ENCODE data around the gene UST.
"Not testable (repeated sequence)": the region's sequence is repeated elsewhere in the genome, so short reads cannot be mapped to it uniquely, and the experiment has no call there.

UST gene

DNA sequence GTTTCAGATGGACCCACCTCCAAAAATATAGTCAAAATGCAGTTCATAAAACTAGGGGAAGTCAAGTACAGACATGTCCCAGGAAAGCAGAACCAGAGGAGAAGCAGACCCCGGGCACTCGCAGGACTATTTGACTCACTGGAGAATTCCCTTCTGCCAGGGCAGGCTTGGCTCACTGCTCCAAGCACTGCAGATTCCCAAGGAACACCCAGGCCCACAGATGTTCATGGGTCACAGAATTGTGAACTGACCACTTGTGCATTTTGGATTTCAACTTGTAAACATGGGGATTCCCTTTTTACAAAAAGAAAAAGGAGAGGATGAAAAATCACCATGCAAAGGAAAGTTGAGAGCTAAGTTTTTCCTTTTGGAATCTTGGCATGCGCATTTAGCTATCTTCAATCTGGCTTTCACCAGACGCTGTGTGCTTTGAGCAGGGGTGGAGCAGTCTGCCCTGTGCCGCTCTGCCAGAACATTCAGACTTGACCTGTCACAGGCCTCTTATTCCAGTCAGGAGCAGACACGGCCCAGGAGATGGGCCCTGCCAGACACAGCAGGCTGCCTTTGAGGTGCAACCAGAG, 333.2 kb downstream of the UST start:
- no peak for DNase-seq (ENCODE audit: low read depth in 1 of 2, low spot score in 1 of 2)

GRCh38 chr6:149080511-149080910, 333.7 kb downstream of the UST start:
- DNase-seq (ENCODE audit: low read depth in 1 of 2, low spot score in 1 of 2), result no peak

GRCh38 chr6:149081281-149081680, 334.5 kb downstream of the UST start:
- DNase-seq (ENCODE audit: low read depth in 1 of 2, low spot score in 1 of 2), result no peak

GRCh38 chr6:149082320-149082719, 335.5 kb downstream of the UST start:
- DNase-seq (ENCODE audit: low read depth in 1 of 2, low spot score in 1 of 2), result peak; percentile 63 to 85

- no peak for DNase-seq (ENCODE audit: low read depth in 1 of 2, low spot score in 1 of 2)
Measured at GRCh38 chr6:149084026-149084425, 337.2 kb downstream of the UST start.

DNA sequence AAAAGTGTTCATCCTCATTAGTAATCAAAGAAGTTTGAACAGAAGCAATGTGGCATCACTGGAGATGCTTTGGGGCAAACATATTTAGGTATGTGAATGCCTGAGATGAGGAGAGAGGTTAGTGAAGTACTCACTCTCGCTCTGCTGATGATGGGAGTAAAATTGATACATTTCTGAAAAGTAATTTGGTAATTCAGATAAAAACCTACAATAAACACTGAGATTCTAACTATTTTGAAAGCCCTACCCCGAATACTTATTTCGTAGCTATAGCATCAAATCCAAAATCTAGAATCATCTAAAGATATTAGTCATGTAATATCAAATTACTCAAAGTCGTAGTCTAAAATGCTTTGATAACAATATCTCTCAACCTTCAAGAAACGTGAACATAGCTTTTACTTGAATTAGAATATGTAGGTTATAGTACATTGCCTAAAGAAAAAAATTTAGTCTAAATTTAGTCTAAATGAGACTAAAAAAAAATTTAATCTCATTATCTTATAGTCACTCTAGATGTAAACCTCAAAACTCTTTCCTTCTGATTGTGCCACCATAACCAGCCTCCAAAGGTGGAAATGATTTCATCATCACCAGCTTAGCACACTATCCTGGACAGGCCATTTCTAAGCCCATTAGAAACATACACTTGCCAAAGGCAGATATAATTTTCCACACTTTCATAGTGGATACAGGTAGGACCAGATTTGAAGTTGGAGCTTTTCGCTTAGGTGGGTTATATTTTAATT, 338.2 kb downstream of the UST start:
- DNase-seq (ENCODE audit: low read depth in 1 of 2, low spot score in 1 of 2), result no peak

DNA sequence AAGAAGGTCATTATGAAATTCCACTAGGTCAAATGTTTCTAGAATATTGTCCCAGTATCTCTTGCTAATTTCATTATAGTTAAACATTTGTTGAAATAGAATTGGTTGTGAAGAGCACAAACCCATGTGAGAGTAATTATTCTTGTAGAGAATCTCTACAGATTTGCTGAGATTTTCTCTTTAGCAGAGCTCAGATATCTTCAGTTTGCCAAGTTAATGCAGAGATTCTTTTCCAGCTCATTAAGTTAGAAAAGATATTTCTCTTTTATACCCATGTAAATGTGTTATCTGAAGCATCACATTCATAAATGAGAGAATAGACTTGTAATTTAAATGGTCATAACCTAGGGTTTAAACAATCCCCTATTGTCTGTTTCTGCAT, 338.7 kb downstream of the UST start:
- no peak for DNase-seq (ENCODE audit: low read depth in 1 of 2, low spot score in 1 of 2)

GRCh38 chr6:149086363-149086762, 339.5 kb downstream of the UST start:
- no peak for DNase-seq (ENCODE audit: low read depth in 1 of 2, low spot score in 1 of 2)

GRCh38 chr6:149087898-149088297, 341.1 kb downstream of the UST start:
- no peak for DNase-seq (ENCODE audit: low read depth in 1 of 2, low spot score in 1 of 2)

DNA sequence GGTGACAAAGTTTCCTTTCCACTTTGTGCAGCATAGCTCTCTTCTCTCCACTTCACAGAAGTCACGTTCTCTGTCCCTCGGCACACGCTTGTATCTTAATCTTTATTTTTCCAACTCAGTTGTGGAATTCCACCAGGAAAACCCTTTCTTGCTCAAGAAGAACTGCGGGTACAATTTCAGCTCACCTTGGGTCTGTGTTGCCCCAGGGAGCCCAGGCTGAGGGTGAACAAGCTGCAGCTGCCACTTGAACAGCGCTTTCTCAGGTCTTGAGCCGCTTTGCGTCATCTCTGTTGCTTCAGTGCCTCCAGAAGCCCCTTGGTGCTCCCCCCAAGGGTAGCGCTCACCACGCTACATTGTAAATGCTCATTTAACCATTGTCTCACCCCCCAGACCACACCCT, 341.5 kb downstream of the UST start:
- DNase-seq (ENCODE audit: low read depth in 1 of 2, low spot score in 1 of 2), result no peak

GRCh38 chr6:149089510-149089909, 342.7 kb downstream of the UST start:
- no peak for DNase-seq (ENCODE audit: low read depth in 1 of 2, low spot score in 1 of 2)

- DNase-seq (ENCODE audit: low read depth in 1 of 2, low spot score in 1 of 2), result no peak
Measured at GRCh38 chr6:149090937-149091336, 344.1 kb downstream of the UST start.

GRCh38 chr6:149093643-149094042, 346.8 kb downstream of the UST start:
- DNase-seq (ENCODE audit: low read depth in 1 of 2, low spot score in 1 of 2), result no peak

DNA sequence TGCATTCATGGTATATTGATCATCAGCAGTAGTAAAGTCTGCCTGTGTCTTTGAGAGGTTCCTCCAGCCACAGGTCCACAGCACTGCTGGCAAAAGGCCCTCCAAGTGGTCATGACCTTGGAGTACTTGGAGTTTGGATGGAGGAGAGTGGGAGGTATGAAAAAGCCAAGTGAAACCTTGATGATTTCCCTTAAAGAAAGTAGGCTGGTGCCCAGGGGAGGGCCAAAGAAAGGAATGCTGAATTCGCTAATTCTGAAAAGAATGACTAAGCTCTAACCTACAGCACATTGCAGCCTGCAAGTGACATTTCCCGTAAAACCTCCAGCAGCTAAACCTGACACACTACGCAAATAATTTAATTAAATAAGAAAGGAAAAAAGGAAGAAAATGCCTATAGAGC, 347.3 kb downstream of the UST start:
- DNase-seq (ENCODE audit: low read depth in 1 of 2, low spot score in 1 of 2), result no peak

DNA sequence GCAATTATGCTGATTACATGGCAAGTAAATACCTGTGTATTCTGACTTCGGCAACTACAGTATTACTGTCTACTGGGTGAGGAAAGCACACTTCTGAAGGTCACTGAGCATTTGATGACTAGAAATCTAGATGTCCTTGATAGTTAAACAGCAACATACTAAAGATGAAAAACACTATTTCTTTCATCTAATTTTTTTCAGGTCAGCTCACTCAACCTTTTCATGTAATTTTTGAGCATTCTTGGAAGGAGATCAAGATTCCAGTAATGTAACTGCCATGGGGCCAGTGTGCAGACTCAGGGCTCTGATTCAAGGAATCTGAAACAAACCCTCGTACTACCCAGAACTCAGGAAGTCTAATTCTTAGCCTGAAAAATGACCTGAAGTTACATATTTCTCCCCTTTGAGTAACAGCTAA, 348.1 kb downstream of the UST start:
- no peak for DNase-seq (ENCODE audit: low read depth in 1 of 2, low spot score in 1 of 2)

DNA sequence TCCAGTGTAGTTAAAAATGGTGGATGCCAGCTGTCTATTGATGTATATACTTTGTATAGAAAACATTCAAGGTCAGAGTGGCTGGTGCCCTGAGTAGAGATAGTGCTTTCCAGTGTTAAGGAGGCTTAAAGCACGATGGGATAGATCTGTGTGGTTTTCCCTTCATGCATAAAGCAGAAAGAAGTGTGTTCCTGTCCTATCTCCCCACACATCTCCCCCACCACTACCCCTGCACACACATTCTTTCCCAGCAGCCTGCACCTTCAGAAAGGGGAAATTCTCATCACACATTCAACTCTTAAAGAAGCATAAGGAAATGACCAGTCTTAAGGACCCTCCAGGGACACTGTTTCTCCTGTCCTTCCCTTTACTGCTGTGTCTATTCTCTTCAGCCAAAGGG, 349.0 kb downstream of the UST start:
- DNase-seq (ENCODE audit: low read depth in 1 of 2, low spot score in 1 of 2), result no peak

GRCh38 chr6:149097794-149098193, 351.0 kb downstream of the UST start:
- DNase-seq (ENCODE audit: low read depth in 1 of 2, low spot score in 1 of 2), result no peak

DNA sequence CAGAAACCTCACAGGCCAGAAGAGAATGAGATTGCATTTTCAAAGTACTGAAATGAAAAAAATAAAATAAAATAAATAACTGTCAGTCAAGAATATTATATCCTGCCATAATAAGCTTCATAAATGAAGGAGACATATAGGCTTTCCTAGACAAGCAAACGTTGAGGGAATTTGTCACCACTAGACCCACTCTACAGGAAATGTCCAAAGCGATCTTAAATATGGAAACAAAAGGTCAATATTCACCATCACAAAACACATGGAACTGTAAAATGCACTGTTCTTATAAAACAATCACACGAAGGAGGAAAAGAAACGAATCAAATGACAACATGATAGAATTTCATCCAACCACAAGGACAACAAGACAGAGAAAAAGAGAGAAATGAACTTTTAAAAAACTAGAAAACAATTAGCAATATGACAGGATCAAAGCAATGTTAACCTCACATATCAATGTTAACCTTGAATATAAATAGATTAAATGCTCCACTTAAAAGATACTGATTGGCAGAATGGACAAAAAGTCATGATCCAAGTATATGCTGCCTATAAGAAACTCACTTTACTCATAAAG, 352.0 kb downstream of the UST start:
- DNase-seq (ENCODE audit: low read depth in 1 of 2, low spot score in 1 of 2), result no peak

DNA sequence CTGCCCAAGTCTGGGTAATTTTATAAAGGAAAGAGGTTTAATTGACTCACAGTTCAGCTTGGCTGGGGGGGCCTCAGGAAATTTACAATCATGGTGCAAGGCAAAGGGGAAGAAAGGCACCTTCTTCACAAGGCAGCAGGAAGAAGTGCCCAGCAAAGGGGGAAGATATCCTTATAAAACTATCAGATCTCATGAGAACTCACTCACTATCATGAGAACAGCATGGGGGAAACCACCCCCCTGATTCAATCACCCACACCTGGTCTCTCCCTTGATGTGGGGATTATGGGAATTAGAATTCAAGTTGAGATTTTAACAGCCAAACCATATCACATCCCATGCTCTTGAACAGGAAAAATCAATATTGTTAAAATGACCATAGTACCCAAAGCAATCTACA, 355.5 kb downstream of the UST start:
- DNase-seq (ENCODE audit: low read depth in 1 of 2, low spot score in 1 of 2), result no peak

DNA sequence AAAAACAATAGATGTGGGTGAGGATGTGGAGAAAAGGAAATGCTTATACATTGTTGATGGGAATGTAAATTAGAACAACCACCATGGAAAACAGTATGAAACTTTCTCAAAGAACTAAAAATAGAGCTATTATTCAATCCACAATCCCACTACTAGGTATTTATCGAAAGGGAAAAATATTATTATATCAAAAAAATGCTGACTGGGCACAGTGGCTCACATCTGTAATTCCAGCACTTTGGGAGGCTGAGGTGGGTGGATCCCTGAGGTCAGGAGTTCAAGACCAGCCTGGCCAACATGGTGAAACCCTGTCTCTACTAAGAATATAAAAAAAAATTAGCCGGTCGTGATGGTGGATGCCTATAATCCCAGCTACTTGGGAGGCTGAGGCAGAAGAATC, 357.1 kb downstream of the UST start:
- DNase-seq (ENCODE audit: low read depth in 1 of 2, low spot score in 1 of 2), result not testable (repeated sequence)

GRCh38 chr6:149107520-149107919, 360.7 kb downstream of the UST start:
- no peak for DNase-seq (ENCODE audit: low read depth in 1 of 2, low spot score in 1 of 2)

DNA sequence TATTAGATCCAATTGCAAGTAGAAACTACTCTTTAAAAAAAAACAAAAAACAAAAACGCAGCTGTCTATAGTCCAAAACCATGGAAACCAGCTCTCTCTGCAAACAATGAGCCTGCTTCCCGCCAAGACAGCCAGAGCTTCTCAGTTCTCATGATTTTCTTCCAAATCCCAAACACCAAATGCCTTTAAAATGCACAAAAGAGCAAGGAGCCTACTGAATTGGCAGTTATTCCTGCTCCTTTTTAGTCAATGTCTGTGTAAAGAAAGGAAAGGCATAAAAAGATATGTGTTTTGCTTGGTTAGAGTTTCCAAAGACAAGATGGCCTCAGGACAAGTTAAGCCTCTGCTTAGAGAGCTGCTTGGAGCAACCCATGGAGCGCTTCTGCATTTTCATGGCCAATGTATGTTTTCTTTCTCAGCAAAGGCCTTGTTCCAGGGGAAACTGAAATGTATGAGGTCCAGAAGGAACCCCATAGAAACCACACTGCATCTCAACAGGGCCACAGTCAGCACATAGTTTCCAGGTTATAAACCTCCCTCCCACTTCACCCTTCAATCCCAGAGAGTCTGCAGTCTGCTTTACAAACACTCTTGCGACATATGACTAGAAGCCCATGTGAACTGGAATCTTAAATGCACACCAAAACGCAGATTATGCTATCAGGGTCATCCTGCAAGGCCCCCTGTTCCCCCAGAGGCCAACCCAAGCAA, 361.4 kb downstream of the UST start:
- no peak for DNase-seq (ENCODE audit: low read depth in 1 of 2, low spot score in 1 of 2)
